GM21723 (cell line): ENCODE measurements around the gene CC2D1B.

Experiments used
- ATAC-seq: cut with Tn5 transposase; IDR thresholded peaks from one replicate; pipeline ENCODE4 v1.9.1; 2021; ENCODE audit warnings: mild to moderate bottlenecking, moderate library complexity; ENCODE audit not compliant: unreplicated experiment

CC2D1B gene

GRCh38 chr1:52359676-52360594 is 6.1 kb downstream of the CC2D1B start:
- no peak for ATAC-seq

GRCh38 chr1:52358851-52359497 is 7.0 kb downstream of the CC2D1B start:
- no peak for ATAC-seq

- ATAC-seq, result no peak
Observed at GRCh38 chr1:52357397-52357796, 8.6 kb downstream of the CC2D1B start.

GRCh38 chr1:52356818-52357355 is 9.1 kb downstream of the CC2D1B start:
- no peak for ATAC-seq

GRCh38 chr1:52355847-52356505 is 10.0 kb downstream of the CC2D1B start:
- ATAC-seq, result no peak

- no peak for ATAC-seq
Observed at GRCh38 chr1:52355436-52355835, 10.6 kb downstream of the CC2D1B start.

GRCh38 chr1:52352690-52353089 is 13.3 kb downstream of the CC2D1B start:
- no peak for ATAC-seq

GRCh38 chr1:52348704-52349300 is 17.2 kb downstream of the CC2D1B start:
- ATAC-seq, result no peak

GRCh38 chr1:52346653-52347052 is 19.4 kb downstream of the CC2D1B start:
- ATAC-seq, result no peak

- no peak for ATAC-seq
Observed at GRCh38 chr1:52345252-52345651, 20.8 kb downstream of the CC2D1B start.

- ATAC-seq, result no peak
Observed at GRCh38 chr1:52343979-52344378, 22.0 kb downstream of the CC2D1B start.

- ATAC-seq, result no peak
Observed at GRCh38 chr1:52341655-52342260, 24.2 kb downstream of the CC2D1B start.

- no peak for ATAC-seq
Observed at GRCh38 chr1:52337439-52337838, 28.6 kb downstream of the CC2D1B start.

GRCh38 chr1:52334906-52335528 is 31.0 kb downstream of the CC2D1B start:
- no peak for ATAC-seq

GRCh38 chr1:52332411-52332810 is 33.6 kb downstream of the CC2D1B start:
- no peak for ATAC-seq

GRCh38 chr1:52328615-52329014 is 37.4 kb downstream of the CC2D1B start:
- no peak for ATAC-seq

- ATAC-seq, result no peak
Observed at GRCh38 chr1:52325786-52326185, 40.2 kb downstream of the CC2D1B start.

- no peak for ATAC-seq
Observed at GRCh38 chr1:52323731-52324130, 42.3 kb downstream of the CC2D1B start.

- no peak for ATAC-seq
Observed at GRCh38 chr1:52321061-52321460, 44.9 kb downstream of the CC2D1B start.
